K562 (cell line): Measurements from ENCODE around the gene MYO15B. TPM values are rescaled to one million over a fixed set of nuclear protein-coding genes. Genes with fewer than 3 reads are reported as not detected.
A peak's percentile ranks its signal among the peaks of the same experiment; 100 is the strongest.

Experiments used
- ATF2 ChIP-seq: sonication (generic); formaldehyde crosslinking; IDR thresholded peaks from 2 replicates; pipeline ENCODE4 v1.8.1; 2022; ENCODE audit warnings: missing genetic modification reagents
- ESRRB ChIP-seq: fragments of 250-450 bp; sonication (Bioruptor Pico); IDR thresholded peaks from 2 replicates; pipeline ENCODE4 v1.5.0; 2020; ENCODE audit warnings: mild to moderate bottlenecking, moderate library complexity, borderline replicate concordance
- FOXM1 ChIP-seq, 2 experiments: fragments of 450-650 bp in 1 of 2; sonication (generic) in 1 of 2; formaldehyde crosslinking in 1 of 2; IDR thresholded peaks; 2 replicates each; pipeline versions ENCODE4 v1.6.1 to v1.9.0; 2017 to 2022; ENCODE audit warnings: low read depth in 2 of 2, mild to moderate bottlenecking in 2 of 2, missing genetic modification reagents in 1 of 2, moderate library complexity in 1 of 2
- HMG20A ChIP-seq: fragments of 450-650 bp; formaldehyde crosslinking; conservative IDR thresholded peaks from 2 replicates; pipeline ENCODE4 v1.4.0; 2020; ENCODE audit warnings: mild to moderate bottlenecking, mixed read lengths
- MCM7 ChIP-seq, 2 experiments: fragments of 450-650 bp; IDR thresholded peaks; 2 replicates each; pipeline ENCODE4 v1.6.1; 2016 to 2018
- NR3C1 ChIP-seq: sonication (generic); formaldehyde crosslinking; IDR thresholded peaks from 2 replicates; pipeline ENCODE4 v1.8.1; 2022; ENCODE audit warnings: missing genetic modification reagents
- RBM14 ChIP-seq: fragments of 200-400 bp; formaldehyde crosslinking; IDR thresholded peaks from 2 replicates; pipeline ENCODE4 v1.6.1; 2018; ENCODE audit warnings: low read depth, mild to moderate bottlenecking, low read length, moderate library complexity, borderline replicate concordance; ENCODE audit not compliant: insufficient read depth
- SREBF1 ChIP-seq: fragments of 150-350 bp; IDR thresholded peaks from 2 replicates; pipeline ENCODE4 v1.6.1; 2014; ENCODE audit warnings: antibody characterized with exemption, low read depth, low read length, borderline replicate concordance
- SRSF7 ChIP-seq: fragments of 200-400 bp; formaldehyde crosslinking; optimal IDR thresholded peaks from 2 replicates; pipeline ENCODE3; 2017; ENCODE audit warnings: mild to moderate bottlenecking, low read depth, low read length
- STAT5B ChIP-seq: fragments of 250-450 bp; sonication (Bioruptor Pico); IDR thresholded peaks from 2 replicates; pipeline ENCODE4 v1.8.0; 2021; ENCODE audit warnings: mild to moderate bottlenecking, inconsistent platforms
- TEAD1 ChIP-seq, 2 experiments: fragments of 450-650 bp in 1 of 2; sonication (generic) in 1 of 2; formaldehyde crosslinking; IDR thresholded peaks; 2 replicates each; pipeline versions ENCODE4 v1.4.0 to v1.8.0; 2020 to 2022; ENCODE audit warnings: mild to moderate bottlenecking in 2 of 2, missing genetic modification reagents in 1 of 2
- TRIM24 ChIP-seq, 2 experiments: fragments of 450-650 bp; IDR thresholded peaks; 2 replicates each; pipeline ENCODE4 v1.6.1; 2016
- XRCC5 ChIP-seq: fragments of 200-400 bp; formaldehyde crosslinking; IDR thresholded peaks from 2 replicates; pipeline ENCODE4 v1.6.1; 2017; ENCODE audit warnings: low read depth, mild to moderate bottlenecking, low read length
- ZBTB40 ChIP-seq, 2 experiments: fragments of 450-650 bp in 1 of 2; sonication (generic) in 1 of 2; formaldehyde crosslinking in 1 of 2; IDR thresholded peaks; 2 replicates each; pipeline versions ENCODE4 v1.7.1 to v1.9.0; 2016 to 2022; ENCODE audit warnings: inconsistent platforms in 1 of 2, mild to moderate bottlenecking in 1 of 2, missing genetic modification reagents in 1 of 2
- ZNF165 ChIP-seq: fragments of 250-450 bp; sonication (Bioruptor Pico); IDR thresholded peaks from 2 replicates; pipeline ENCODE4 v1.4.0; 2020; ENCODE audit warnings: borderline replicate concordance
- ZNF75A ChIP-seq: fragments of 450-650 bp; formaldehyde crosslinking; IDR thresholded peaks from 2 replicates; pipeline ENCODE4 v1.4.0; 2020; ENCODE audit warnings: mild to moderate bottlenecking
- ZNF77 ChIP-seq: fragments of 250-450 bp; sonication (Bioruptor Pico); IDR thresholded peaks from 2 replicates; pipeline ENCODE4 v1.5.0; 2020
- polyA plus RNA-seq, 8 experiments: library from polyadenylated mRNA; depleted of rRNA in 4 of 8; stranded (reverse) in 5 of 8; unstranded in 3 of 8; fragments of >200 nt; fragmentation: Nextera tagmentation in 2 of 8; fragmentation: Illumina TruSeq in 1 of 8; extraction: Ambion mirVana in 2 of 8; extraction: Trizol in 1 of 8; gene quantifications; 2 replicates each; pipeline versions ENCODE4 v1.2.1 to v1.2.3, GENCODE V29; 2011 to 2014; ENCODE audit warnings: inconsistent platforms in 1 of 8, missing spikeins in 1 of 8
- total RNA-seq, 7 experiments: library from RNA; depleted of rRNA in 6 of 7; stranded (reverse); fragments of >200 nt in 6 of 7; fragmentation: Illumina TruSeq in 2 of 7; extraction: Trizol in 2 of 7; gene quantifications; 2 replicates each; pipeline versions ENCODE4 v1.2.1 to v1.2.3, GENCODE V29; 2011 to 2021; ENCODE audit warnings: low replicate concordance in 1 of 7

The MYO15B gene
- total and polyA plus RNA-seq, 9 of the 15 experiments (the other 6 are each of a cell fraction or from before 2014, with no cell fraction given), result 0.05 to 3.1 (median 0.83) TPM; not detected in 2

- TF ChIP-seq ZBTB40 (IDR thresholded peaks at IDR 0.05) (peak; percentile 93), ZBTB40 (CRISPR knock-in tag; IDR thresholded peaks at IDR 0.05) (no peak), XRCC5 (no peak), FOXM1 (IDR thresholded peaks at IDR 0.05; ENCODE audit: low read depth) (no peak), FOXM1 (CRISPR knock-in tag; IDR thresholded peaks at IDR 0.05; ENCODE audit: low read depth) (no peak), ZNF75A (no peak), TEAD1 (CRISPR knock-in tag; IDR thresholded peaks at IDR 0.05) (peak in 1 of 2 experiments; percentile 68; a peak in 1 of 4 replicates), STAT5B (no peak), RBM14 (no peak), NR3C1 (CRISPR knock-in tag) (no peak), ZNF165 (no peak), ATF2 (CRISPR knock-in tag) (no peak), HMG20A (CRISPR knock-in tag) (no peak), ESRRB (CRISPR knock-in tag) (no peak), TRIM24 (IDR thresholded peaks at IDR 0.05) (no peak), SREBF1 (peak; percentile 21; the same call in 1 of the 2 replicates), SRSF7 (no peak), ZNF77 (CRISPR knock-in tag) (no peak), MCM7 (IDR thresholded peaks at IDR 0.05) (no peak)
Measured at GRCh38 chr17:75666959-75667790, 79.6 kb downstream of the MYO15B start, which contains the start of the genes RECQL5 and SAP30BP (continued).
